Stomach (tissue), 9 donors: ENCODE data around the gene MAP3K6. TPM values are rescaled to one million over a fixed set of nuclear protein-coding genes. Genes with fewer than 3 reads are reported as not detected.
"Not testable (repeated sequence)": the region's sequence is repeated elsewhere in the genome, so short reads cannot be mapped to it uniquely, and the experiment has no call there.

Experiments used
- DNase-seq, 2 donors: peaks; one replicate each; pipeline versions ENCODE4 v3.0.0 to v3.0.0-alpha.2; 2013 to 2019
- H3K27ac ChIP-seq, 5 donors: fragments of 200-600 bp in 4 of 5; sonication (generic) in 4 of 5; one replicate each; pipeline ENCODE4 v1.5.1; 2013 to 2019; ENCODE audit warnings: mild to moderate bottlenecking in 1 of 5, moderate library complexity in 1 of 5
- H3K27me3 ChIP-seq, 3 donors: fragments of 200-600 bp; sonication (generic); one replicate each; pipeline ENCODE4 v1.5.1; 2017 to 2019; ENCODE audit warnings: mixed run types in 1 of 3
- H3K36me3 ChIP-seq, 4 donors: fragments of 200-600 bp; sonication (generic); 1 replicate in 3 of 4; 2 replicates in 1 of 4; pipeline ENCODE4 v1.5.1; 2016 to 2019
- H3K4me1 ChIP-seq, 4 donors: fragments of 200-600 bp; sonication (generic); one replicate each; pipeline ENCODE4 v1.5.1; 2016 to 2019
- H3K4me3 ChIP-seq, 4 donors: fragments of 200-600 bp; sonication (generic) in 3 of 4; one replicate each; pipeline ENCODE4 v1.5.1; 2016 to 2019; ENCODE audit warnings: mild to moderate bottlenecking in 1 of 4
- H3K9me3 ChIP-seq, 4 donors: fragments of 200-600 bp; sonication (generic); one replicate each; pipeline ENCODE4 v1.5.1; 2016 to 2019
- CTCF ChIP-seq, 7 experiments: fragments of 450-650 bp in 4 of 7; fragments of 200-600 bp in 3 of 7; sonication (generic) in 3 of 7; IDR thresholded peaks; one replicate each; pipeline ENCODE4 v1.5.1; 2016 to 2019; ENCODE audit warnings: antibody characterized with exemption in 7 of 7, control low read depth in 2 of 7, mild to moderate bottlenecking in 1 of 7
- EP300 ChIP-seq: sonication (generic); formaldehyde crosslinking; IDR thresholded peaks from one replicate; pipeline ENCODE4 v1.6.1; 2017; ENCODE audit warnings: antibody characterized with exemption
- POLR2A ChIP-seq, 4 donors: fragments of 450-650 bp; IDR thresholded peaks; one replicate each; pipeline ENCODE4 v1.6.1; 2016; ENCODE audit warnings: antibody characterized with exemption in 4 of 4, control low read depth in 2 of 4, mild to moderate bottlenecking in 1 of 4, moderate library complexity in 1 of 4
- POLR2AphosphoS5 ChIP-seq, 3 donors: sonication (generic); formaldehyde crosslinking; IDR thresholded peaks; one replicate each; pipeline ENCODE4 v1.6.1; 2016; ENCODE audit warnings: antibody characterized with exemption in 3 of 3
- WGBS, 5 donors: extraction: QIAGEN DNeasy Blood & Tissue Kit in 3 of 5; methylation state at CpG; one replicate each; pipeline versions ENCODE4 v1.1.5 to v1.1.7; 2013 to 2018; 5-methylcytosine and 5-hydroxymethylcytosine counted together
- intact Hi-C: fragments of 100-400 bp; cut with DNase I; formaldehyde crosslinking; loops from one replicate; pipeline ENCODE4 v1.15.1; 2023; ENCODE audit warnings: low total_unique reads
- polyA plus RNA-seq, 3 donors: library from polyadenylated mRNA; stranded (reverse); fragments of 200-250 nt; gene quantifications; one replicate each; pipeline ENCODE4 v1.2.3, GENCODE V29; 2013
- total RNA-seq, 5 donors: library from RNA; depleted of rRNA; stranded (reverse); fragments of >200 nt; gene quantifications; one replicate each; pipeline versions ENCODE4 v1.1.0 to v1.2.3, GENCODE V29; 2014 to 2016
- donor health status: healthy with polysubstance abuse.
- donor health status: Bipolar disorder and iron deficiency.
- donor health status: healthy.

MAP3K6 gene
- total and polyA plus RNA-seq, 8 donors, result 11.6 to 110 (median 36.2) TPM

GRCh38 chr1:27388337-27389005, 21.7 kb upstream of the MAP3K6 start:
- H3K36me3 ChIP-seq, result no peaks in the 10 kb centered on the region
- TF ChIP-seq POLR2A (IDR thresholded peaks at IDR 0.05), result no peak
- peak in 1 of 3 donors; percentile 40 for TF ChIP-seq POLR2AphosphoS5 (IDR thresholded peaks at IDR 0.05)
- TF ChIP-seq EP300, result no peak
- peak in 6 of 7 experiments; percentile 61 to 97 (median 90) for TF ChIP-seq CTCF (IDR thresholded peaks at IDR 0.05)
- no peak overlapping the region for H3K4me3 ChIP-seq
- H3K4me1 ChIP-seq, result peaks cover 17 to 26% (median 20%) of the 10 kb centered on the region in 4 donors
- WGBS, 5 donors, result 39 to 43% (median 41%) methylated on average over 5 of the region's 5 CpGs
- DNase-seq, result peak; percentile 83 to 86
- peak overlapping the region in 1 of 5 donors; percentile 45 for H3K27ac ChIP-seq
- H3K27me3 ChIP-seq, result peaks cover 0 to 8% (median 0%) of the 10 kb centered on the region in 3 donors
- intact Hi-C loops, result no loop called here
- H3K9me3 ChIP-seq, result no peaks in the 10 kb centered on the region

- Histone ChIP-seq H3K4me1 (peaks cover 6 to 12% (median 9%) of the 10 kb centered on the region in 4 donors), H3K27me3 (peaks cover 0 to 17% (median 5%) of the 10 kb centered on the region in 3 donors)
- H3K27ac ChIP-seq, H3K36me3 ChIP-seq, DNase-seq, intact Hi-C loops, H3K9me3 ChIP-seq, H3K4me3 ChIP-seq: not testable (repeated sequence)
- 82 to 98% (median 93%) methylated on average over 3 of the region's 3 CpGs for WGBS, 5 donors
These were observed 18.0 kb upstream of the MAP3K6 start for GRCh38 chr1:27384797-27385196.

- H3K27ac ChIP-seq, result no peak overlapping the region
- 84 to 90% (median 86%) methylated on average over 13 of the region's 13 CpGs for WGBS, 5 donors
- DNase-seq, result no peak
- peaks cover 0 to 17% (median 5%) of the 10 kb centered on the region in 3 donors for H3K27me3 ChIP-seq
- TF ChIP-seq CTCF (IDR thresholded peaks at IDR 0.05) (no peak), POLR2AphosphoS5 (IDR thresholded peaks at IDR 0.05) (no peak), EP300 (no peak), POLR2A (IDR thresholded peaks at IDR 0.05) (no peak)
- H3K9me3 ChIP-seq, result no peaks in the 10 kb centered on the region
- H3K4me3 ChIP-seq, result no peak overlapping the region
- intact Hi-C loops, result no loop called here
- H3K36me3 ChIP-seq, result no peaks in the 10 kb centered on the region
- H3K4me1 ChIP-seq, result peaks cover 6 to 12% (median 8%) of the 10 kb centered on the region in 4 donors
These were observed 16.9 kb upstream of the MAP3K6 start for GRCh38 chr1:27383661-27384060.

- peak; percentile 82 to 85 for DNase-seq
- H3K9me3 ChIP-seq, result no peaks in the 10 kb centered on the region
- no peak for TF ChIP-seq CTCF (IDR thresholded peaks at IDR 0.05)
- TF ChIP-seq POLR2A (IDR thresholded peaks at IDR 0.05), result no peak
- no peak for TF ChIP-seq EP300
- no peak for TF ChIP-seq POLR2AphosphoS5 (IDR thresholded peaks at IDR 0.05)
- peaks cover 0 to 17% (median 5%) of the 10 kb centered on the region in 3 donors for H3K27me3 ChIP-seq
- peak within 1 kb of the TSS; percentile 14 to 40 (median 28) for H3K4me3 ChIP-seq
- peaks cover 6 to 12% (median 7%) of the 10 kb centered on the region in 4 donors for H3K4me1 ChIP-seq
- H3K36me3 ChIP-seq, result no peaks in the 10 kb centered on the region
- no peak within 1 kb of the TSS for H3K27ac ChIP-seq
- intact Hi-C loops, result no loop called here
- WGBS, 5 donors, result 9 to 26% (median 14%) methylated on average over 7 to 43 of the region's 43 CpGs
These were observed 16.4 kb upstream of the MAP3K6 start, which contains the start of gene CD164L2 for GRCh38 chr1:27383039-27383605. TSS of gene CD164L2 (minus strand) at chr1:27383333. CDS start at chr1:27383239, 94 bp downstream.
